NCI-H146 treated with DMSO at 0.1 percent for 48 hours (cell line): ENCODE data around the gene CAV1.
"Not testable (repeated sequence)": the region's sequence is repeated elsewhere in the genome, so short reads cannot be mapped to it uniquely, and the experiment has no call there.

Source experiments
- DNase-seq: peaks from one replicate; lab custom pipeline; 2025; ENCODE audit not compliant: unreplicated experiment; lab: John Stamatoyannopoulos, UW

Gene CAV1

DNA sequence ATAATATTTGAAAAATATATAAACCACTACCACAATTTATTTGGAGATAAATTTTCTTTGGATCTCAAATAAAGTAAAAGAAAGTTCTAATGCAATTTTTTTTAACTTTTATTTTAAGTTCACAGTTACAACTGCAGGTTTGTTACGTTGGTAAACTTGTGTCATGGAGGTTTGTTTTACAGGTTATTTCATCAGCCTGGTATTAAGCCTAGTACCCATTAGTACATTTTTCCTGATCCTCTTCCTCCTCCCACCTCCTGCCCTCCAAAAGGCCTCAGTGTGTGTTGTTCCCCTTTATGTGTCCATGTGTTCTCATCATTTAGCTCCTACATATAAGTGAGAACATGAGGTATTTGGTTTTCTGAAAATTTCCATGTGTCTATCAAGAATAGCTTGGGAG is 54.5 kb downstream of the CAV1 start:
- no peak for DNase-seq

DNA sequence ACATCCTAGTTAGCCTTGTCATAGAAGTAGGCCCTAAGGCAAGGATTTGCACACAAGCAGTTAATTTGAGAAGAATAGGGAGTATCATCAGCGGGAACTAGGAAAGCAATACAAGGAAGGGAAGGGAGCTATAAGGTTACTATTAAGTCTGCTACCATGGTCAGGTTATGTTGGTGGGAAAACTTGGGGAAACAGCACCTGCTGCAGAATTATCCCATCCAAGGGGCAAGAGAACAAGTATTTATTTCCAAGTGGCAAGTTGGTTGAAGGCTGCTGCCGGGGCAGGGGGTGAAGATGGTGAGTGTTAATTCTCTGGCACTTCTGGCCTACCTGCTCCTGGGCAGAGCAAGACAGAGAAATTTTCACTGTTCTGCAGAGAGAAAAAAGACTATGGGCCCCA is 55.0 kb downstream of the CAV1 start:
- no peak for DNase-seq

DNA sequence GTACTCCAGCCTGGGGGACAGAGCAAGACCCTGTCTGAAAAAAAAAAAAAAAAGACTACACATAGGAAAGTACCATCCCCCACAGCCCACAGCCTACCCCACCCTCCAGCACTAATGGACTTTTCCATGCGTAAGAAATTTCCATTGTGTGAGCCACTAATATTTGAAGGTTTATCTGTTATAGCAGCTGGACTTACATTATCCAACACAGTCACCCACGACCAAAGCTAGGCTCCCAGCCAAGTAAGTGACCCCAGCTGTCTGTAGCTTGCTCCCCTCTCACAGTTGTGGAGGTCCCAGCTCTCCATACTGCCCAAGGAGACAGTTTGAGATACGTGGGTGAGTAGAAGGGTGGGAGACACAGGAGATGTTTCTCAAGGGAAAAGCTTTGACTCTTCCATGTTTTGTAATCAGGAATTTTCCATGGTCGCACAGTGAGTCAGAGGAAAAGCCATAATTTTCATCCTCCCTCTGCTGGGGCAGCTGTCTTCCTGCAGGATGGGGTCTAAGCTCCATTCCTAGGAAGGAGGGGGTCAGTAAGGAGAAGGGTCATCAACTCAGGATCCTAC is 57.4 kb downstream of the CAV1 start:
- no peak for DNase-seq

DNA sequence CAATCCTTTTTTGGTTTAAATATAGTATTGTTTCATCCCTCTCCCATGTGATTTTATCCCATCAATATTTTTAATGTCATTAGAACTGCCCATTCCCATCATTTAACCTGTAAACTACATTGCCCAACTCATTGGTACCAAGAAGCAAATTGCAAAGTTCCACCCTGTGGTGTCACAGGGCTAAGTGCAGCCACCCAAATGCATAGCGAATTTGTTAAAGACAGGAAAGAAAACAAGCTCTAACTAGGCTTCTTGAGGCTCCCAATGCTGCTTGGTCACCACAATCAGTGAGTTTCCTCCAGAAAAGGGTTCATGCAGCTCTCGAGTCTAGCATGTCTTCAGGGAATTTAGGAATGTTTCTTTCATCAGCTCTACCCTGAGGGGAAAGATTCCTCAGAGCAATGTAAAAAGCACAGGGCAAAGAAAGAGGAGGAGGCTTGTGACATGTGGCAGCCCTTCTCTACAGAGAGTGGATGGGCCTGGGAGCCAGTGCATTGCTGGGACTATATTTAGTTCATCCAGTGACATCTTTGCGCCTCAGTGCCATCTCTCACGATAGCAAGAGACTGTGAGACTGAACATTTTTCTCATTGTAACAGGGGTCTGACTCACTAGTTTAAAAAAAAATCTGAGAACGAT is 58.1 kb downstream of the CAV1 start:
- DNase-seq: no peak

DNA sequence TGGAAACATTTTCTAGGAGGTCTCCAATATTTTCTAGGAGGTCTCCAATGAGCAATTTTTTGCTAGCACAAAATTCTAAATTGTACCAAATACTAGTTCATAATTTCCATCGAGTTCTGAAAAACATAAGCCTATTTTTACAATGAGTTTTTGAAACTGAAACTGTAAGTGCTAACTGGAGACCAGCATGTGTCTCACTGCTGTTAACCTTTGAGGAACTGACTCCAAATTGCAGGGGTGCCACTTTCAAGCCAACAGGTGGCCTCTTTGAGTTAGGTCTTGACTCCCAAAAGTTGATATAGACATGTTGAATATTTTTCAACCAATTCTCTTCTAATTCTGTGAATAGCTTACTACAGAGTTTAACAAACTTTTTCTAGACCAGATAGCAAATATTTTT is 58.8 kb downstream of the CAV1 start:
- no peak for DNase-seq

DNA sequence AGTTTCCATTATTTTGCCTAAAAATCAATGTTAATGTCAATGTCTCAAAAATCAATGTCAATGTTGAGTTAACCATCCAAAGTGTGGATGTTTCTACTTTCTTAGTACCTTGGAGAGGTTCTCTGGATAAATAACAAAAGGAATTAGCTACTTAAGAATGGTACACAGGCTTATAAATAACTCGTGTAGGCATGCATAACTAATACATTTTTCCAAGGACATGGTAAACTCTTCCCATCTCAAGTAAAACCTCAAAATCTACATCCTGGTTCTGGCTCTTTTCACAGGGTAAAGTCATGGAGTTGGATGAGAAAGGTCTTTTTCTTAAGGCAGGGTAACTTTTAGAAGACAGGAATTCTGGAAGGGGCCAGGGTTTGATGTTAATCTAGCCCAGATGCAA is 59.9 kb downstream of the CAV1 start:
- DNase-seq: no peak

DNA sequence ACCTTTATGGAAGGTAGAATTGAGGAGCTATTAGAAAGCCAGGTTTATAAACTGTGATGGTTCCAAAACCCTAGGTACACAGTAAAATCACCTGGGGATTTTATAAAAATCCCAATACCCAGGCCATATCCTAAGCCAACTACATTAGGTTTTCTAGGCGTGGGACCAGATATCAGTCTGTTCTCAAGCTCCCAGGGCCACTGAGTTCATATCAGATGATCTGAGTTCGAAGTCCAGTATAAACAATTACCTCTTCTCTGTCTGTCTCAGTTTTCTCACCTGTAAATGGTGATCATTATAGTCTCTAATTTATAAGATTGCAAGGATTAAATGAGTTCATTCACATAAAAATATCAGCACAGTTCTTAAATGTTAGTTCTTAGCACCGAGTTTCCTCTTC is 60.6 kb downstream of the CAV1 start:
- no peak for DNase-seq

DNA sequence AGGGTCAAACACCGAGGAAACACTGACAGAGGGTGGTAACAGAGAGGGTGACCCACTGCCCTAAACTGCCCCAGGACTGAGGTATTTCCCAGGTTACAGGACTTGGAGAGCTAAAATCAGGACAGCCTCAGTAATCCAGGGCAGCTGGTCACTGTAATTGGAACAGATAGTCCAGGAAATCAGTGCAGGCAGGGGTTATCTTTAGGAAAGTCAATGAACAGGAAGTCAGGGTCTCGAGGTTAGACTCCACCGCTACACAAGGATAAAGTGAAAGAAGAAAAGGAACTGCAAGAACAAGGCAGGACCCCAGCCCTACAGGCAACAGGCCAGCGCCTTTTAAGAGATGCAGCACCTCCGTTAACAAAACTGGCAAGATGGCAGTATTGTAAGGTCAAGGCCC is 61.1 kb downstream of the CAV1 start:
- no peak for DNase-seq

DNA sequence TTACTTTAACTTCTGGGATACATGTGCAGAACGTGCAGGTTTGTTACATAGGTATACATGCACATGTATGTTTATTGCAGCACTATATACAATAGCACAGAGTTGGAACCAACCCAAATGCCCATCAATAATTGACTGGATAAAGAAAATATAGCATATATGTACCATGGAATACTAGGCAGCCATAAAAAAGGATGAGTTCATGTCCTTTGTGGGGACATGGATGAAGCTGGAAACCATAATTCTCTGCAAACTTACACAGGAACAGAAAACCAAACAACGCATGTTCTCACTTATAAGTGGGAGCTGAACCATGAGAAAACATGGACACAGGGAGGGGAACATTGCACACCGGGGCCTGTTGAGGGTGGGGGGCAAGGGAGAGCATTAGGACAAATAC is 62.4 kb downstream of the CAV1 start:
- DNase-seq: not testable (repeated sequence)

DNA sequence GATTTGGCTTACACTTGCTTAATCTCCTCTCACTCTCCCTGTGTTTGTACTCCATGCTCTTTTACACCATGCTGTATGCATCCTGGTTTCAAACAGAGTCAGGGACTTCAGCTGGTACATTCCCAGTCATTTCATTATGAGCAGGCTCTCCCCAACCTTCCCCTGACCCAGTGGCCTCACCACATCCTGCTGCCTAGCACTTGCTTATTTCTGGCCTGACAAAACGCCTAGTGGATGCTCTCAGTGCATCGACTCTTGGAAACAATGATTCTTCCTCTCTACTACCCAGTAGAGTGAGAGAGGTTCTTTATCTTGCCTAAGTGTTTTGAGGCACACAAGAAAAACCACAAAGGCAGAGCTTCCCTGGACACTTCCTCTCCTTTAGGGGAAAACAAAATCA is 63.4 kb downstream of the CAV1 start:
- no peak for DNase-seq

DNA sequence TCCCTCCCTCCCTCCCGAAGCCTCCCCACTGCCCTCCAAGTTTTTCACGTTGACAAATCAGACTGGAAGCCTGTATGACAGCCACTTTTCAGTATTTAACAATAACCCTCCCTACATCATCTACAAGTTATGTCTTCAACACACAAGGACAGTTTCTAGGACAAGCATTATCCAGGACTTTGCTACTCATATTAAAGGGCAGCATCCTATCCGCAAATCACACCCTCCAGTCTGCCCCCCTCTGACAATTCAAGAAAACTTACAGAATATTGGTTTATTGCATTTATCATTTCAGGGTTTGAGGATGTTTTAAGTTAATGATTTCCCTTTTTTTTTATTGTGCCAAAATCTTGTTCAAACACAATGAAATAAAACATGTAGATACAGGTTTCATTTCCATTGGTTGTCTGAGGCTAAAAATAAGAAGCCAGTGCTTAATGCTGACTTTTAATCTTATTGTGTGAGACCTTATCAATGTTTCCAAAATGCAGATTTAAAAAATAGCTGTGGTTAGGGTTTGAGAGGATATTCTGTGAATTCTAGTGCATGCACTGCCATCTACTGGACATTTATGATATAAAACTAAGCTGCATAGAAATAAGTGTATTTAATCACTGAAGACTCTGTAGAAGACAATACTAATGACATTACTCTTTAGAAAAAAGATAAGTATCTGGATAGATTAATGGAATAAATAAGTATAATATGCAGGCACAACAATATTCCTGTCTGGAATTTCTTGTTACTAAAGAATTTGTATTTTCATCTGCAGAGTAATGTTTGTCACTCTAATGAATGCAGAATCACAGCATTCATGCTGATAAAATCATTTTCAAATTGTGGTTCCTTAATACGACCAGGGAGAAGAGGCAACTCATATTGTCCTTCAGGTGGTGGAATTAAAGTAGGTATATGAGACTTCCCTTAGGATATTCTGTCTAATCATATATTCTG is 64.1 kb downstream of the CAV1 start:
- DNase-seq: no peak

DNA sequence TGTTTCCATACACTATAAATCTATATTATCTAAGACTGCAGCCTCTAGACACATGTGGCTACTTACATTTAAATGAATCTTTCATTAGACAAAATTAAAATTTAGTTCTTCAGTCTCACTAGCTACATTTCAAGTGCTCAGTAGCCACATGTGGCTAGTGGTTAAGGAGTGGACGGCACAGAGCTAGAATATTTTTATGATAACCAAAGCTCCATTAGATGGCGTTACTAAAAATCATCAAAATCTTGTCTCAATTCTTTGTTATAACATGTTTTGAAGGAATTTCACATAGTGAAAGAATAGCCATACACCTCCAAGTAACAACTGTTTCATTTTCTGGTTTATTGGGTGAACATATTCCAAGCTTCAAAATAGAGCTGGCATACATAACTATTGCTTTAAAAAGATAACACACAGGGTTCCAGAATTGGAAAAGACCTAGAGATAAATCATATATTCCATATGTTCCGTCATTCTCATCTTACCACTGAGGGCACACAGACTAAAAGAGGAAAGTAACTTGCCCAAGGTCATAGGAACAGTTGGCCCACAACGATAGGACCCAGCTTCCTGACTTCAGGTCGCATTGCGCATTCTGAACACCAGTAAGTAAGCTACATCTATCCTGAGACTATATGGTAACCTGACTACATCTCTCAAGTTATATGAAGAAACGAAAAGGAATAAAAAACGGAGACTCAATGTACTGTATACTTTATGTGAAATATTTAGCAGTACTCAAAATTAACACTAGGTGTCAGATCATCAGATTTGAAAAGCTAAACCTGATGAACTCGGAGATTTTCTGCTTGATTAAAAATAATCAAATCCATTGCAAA is 66.6 kb downstream of the CAV1 start:
- DNase-seq: peak; percentile 3

DNA sequence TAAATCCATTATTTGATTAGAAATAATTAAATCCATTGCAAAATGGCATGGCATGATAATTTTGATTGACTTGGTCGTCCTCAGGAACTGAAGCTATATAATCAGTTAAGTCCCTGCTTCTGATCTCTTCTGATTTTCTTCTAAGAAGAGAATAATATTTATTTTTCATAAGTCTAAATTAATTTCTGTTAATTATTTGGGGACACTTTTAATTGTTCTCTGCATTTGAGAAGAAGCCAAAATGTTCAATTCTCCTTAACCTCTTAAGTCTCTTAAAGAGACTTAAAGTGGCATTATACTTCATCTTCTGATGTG is 67.2 kb downstream of the CAV1 start:
- no peak for DNase-seq

DNA sequence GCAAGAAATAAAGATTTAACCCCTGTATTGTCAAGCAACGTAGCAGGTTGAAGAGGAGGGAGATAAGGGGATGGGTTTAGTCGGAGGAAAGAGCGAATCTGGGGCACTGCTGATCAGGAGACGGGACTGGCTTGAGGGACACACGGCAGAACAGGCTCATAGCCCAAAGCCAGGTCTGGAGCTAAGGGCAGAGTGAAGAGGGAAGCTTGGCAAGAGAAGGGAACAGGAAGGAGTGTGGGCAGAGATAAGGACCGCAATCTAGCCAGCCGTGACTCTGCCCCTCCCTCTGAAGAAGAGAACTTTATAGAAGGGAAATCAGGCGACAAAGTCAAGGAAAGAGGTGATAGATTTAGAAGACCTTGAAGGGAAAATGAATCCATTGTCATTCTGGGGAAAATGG is 67.6 kb downstream of the CAV1 start:
- no peak for DNase-seq

DNA sequence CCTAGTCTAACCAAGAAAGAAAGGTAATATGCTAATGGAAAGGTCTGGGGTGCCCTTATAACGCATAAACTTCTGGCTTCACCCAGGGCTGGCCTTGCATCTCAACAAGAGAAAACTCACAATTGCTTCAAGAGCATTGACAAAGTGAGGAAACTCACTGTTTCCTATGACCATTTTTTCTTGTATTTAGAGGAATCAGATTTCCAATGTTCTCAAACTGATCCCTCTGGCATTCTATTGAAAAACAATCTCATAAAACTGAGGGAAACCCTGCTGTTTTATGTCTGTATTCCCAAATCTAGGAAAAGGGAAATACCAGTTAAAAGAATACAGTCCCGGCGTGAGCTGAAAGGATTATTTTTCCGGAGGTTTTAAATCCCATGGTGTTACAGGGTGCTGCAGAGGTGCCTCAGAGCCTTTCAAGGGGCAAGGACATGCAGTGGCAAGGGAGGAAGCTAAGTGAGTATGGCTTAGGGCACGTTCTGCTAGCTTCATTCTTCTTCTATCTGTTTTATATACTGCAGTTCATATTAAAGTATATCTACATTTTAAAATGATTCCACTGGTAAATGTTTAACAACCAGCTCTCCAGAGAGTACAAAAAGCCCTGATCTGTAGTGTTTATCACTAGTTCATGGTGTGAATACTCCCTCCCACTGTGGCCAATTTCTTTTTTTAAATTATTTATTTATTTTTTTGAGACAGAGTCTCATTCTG is 68.7 kb downstream of the CAV1 start:
- no peak for DNase-seq

DNA sequence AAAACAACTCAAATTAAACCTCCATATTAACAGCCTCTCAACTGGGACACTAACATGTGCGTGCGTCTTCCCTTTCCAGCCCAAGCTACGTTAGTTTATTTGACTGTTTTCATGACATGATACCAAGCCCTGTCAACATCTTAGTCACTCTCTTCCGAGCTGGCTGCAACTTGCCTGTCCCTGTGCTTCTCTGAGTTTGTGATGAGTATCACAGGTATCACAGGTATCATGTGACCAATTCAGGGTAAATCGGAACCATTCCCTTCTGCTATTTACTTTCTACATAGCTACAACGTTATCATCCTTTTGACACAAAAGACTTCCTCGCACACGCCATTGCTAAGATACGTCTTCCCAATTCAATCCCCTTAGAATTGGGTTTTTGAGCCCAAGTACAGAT is 70.2 kb downstream of the CAV1 start:
- no peak for DNase-seq

DNA sequence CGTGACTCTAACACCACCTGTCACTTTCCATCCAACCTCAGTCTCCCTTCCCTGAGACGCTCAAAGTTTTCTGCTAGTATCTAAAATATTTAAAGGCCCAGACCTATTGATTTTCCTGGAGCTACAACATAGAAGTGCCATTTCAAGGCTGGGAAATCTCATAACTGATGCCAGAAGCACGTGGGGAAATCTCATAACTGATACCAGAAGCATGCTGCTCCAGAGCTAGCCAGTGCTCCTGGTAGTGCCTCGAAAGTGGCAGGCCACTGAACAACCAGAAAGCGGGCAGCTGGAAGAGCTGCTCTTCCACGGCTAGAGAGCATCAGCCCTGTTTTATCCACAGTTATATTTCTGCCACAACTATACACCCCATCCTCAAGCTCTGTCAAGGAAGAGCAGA is 72.5 kb downstream of the CAV1 start:
- no peak for DNase-seq

DNA sequence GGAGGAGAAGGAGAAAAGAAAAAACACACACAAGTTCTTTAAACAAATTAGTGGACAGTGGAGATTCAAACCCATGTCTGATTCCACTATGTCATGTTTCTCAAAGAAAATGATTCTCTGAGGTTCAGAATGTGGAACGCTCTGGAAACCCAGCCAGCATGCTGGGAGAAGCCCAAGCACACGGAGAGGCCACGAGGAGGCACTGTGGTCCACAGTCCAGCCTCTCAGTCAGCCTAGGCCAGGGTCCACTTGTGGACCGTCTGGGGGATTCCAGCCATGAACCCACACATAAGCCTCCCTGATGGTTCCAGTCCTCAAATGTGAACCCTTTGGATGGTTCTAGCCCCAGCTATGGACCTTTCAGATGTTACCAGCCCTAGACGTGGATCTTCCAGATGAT is 73.4 kb downstream of the CAV1 start:
- no peak for DNase-seq

DNA sequence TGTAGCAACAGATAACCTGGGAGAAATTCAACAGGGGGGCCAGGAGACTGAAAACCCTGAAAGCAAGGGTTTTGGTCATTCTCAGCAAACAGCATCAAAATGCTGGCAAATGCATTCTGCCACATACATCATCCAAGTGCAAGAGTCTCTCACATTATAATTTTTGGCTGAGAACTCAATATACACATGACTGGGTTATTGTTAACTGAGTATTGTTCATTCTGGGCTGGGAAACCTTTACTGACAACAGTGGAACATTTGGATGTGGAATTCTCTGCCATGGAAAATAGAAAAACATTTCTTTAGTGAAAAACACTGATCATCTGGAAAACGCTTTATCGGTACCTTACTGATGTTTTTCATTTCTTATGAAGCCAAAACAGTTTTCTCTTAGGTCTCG is 74.0 kb downstream of the CAV1 start:
- DNase-seq: no peak

DNA sequence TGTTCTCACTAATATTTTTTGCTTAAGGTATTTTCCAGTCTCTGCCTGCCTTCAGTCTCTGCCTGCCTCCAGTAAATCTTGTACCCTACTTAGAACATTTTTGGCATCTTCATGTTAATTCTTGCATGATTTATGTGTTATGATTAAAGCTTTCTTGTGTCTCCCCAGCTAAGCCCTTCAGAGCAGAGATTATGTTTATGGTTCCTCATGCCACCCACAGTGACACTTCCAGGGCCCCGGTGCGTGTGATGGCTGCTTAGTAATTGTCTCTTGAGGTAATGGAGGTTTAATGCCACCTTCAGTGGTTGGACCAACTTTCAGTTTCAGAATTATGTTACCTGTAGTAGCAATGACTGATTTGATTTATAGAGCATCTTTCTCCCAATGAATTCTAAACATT is 76.6 kb downstream of the CAV1 start:
- DNase-seq: no peak

DNA sequence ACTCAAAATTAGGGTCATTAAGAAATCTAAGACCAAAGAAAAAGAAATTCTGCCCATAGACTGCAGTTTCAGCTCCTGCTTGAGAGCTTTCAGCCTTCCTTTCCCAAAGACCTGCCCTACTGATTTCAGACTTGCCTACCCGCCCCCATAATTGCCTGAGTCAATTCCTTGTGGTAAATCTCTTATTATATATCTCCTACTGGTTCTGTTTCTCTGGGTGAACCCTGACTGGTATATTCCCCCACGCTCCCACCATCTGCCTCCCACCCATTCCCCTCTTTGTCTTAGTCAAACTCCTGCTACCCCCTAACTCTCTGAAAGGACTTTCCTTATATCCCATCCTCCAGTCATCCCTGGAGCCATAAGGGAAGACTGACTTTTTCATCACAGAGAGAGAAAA is 82.5 kb downstream of the CAV1 start:
- no peak for DNase-seq
